ENCODE data around the gene METTL6. TPM values are rescaled to one million over a fixed set of nuclear protein-coding genes. Genes with fewer than 3 reads are reported as not detected.
A peak's percentile ranks its signal among the peaks of the same experiment; 100 is the strongest.
"Not testable (repeated sequence)": the region's sequence is repeated elsewhere in the genome, so short reads cannot be mapped to it uniquely, and the experiment has no call there.

The METTL6 gene
- total RNA-seq, 1 donor from 2014 or later = 8.0 TPM

DNA sequence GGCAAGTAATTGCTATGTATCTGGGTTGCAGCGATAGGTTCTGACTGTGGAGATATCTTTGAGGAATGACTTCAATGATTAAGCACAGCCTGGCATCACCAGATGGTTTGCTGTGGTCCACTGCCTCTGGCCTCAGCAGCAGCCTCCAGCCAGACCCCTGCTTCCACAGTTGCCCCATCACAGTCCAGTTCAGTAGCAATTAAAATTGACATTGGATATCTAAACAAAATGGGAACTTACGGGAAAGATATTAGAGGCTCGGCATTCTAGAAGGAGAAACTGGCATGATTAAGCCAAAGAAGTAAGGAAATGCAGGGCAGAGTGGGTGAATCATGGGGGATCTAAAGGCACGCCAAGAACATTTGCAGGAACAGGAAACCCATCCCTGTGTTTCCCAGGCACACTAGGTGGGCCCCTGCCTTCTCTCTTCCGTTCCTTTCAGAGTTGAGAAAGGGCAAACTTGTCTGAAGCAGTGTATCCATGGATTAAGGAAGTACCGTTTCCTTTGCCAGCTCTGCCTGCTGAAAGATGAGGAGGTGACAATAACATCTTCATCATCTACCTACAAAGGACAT, 58.7 kb downstream of the METTL6 start:
- TF ChIP-seq, protein P1, sequence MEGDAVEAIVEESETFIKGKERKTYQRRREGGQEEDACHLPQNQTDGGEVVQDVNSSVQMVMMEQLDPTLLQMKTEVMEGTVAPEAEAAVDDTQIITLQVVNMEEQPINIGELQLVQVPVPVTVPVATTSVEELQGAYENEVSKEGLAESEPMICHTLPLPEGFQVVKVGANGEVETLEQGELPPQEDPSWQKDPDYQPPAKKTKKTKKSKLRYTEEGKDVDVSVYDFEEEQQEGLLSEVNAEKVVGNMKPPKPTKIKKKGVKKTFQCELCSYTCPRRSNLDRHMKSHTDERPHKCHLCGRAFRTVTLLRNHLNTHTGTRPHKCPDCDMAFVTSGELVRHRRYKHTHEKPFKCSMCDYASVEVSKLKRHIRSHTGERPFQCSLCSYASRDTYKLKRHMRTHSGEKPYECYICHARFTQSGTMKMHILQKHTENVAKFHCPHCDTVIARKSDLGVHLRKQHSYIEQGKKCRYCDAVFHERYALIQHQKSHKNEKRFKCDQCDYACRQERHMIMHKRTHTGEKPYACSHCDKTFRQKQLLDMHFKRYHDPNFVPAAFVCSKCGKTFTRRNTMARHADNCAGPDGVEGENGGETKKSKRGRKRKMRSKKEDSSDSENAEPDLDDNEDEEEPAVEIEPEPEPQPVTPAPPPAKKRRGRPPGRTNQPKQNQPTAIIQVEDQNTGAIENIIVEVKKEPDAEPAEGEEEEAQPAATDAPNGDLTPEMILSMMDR (IDR thresholded peaks at IDR 0.05) = no peak
- Histone ChIP-seq H3K4me3 (no peak overlapping the region), H3K27ac (no peak overlapping the region), H3K9me3 (no peaks in the 10 kb centered on the region), H3K4me1 (peaks cover 0 to 10% of the 10 kb centered on the region in 2 donors), H3K27me3 (no peaks in the 10 kb centered on the region), H3K36me3 (no peaks in the 10 kb centered on the region)
- DNase-seq (ENCODE audit: low spot score in 2 of 2) = no peak
- intact Hi-C loops (cut with DNase I) = no loop called here

DNA sequence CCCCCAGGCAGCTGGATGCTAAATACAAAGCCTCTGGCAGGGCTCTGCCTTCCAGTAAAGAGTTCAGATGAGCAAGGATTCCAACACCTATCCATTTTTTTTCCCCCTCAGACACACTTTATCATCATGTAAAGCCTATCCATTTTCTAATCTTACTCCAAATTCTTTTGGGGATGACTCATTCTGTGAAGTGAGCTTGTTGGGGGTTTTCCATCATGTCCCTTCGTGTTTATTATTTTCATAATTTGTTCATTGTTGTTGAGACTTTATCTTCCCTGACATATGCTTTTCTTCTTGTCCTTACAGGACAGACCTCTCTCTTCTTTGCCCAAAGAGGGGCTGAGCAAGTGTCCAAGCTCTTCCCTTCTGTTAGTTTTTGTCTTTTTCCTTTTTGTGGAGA, 60.3 kb downstream of the METTL6 start:
- TF ChIP-seq, protein P1 (IDR thresholded peaks at IDR 0.05) = no peak
- H3K4me3 ChIP-seq = no peak overlapping the region
- H3K4me1 ChIP-seq = peaks cover 0 to 25% of the 10 kb centered on the region in 2 donors
- DNase-seq (ENCODE audit: low spot score in 2 of 2) = no peak
- no peaks in the 10 kb centered on the region for H3K9me3 ChIP-seq
- peak overlapping the region in 1 of 2 donors; percentile 48 for H3K27ac ChIP-seq
- H3K36me3 ChIP-seq = no peaks in the 10 kb centered on the region
- H3K27me3 ChIP-seq = no peaks in the 10 kb centered on the region
- intact Hi-C loops (cut with DNase I) = no loop called here

DNA sequence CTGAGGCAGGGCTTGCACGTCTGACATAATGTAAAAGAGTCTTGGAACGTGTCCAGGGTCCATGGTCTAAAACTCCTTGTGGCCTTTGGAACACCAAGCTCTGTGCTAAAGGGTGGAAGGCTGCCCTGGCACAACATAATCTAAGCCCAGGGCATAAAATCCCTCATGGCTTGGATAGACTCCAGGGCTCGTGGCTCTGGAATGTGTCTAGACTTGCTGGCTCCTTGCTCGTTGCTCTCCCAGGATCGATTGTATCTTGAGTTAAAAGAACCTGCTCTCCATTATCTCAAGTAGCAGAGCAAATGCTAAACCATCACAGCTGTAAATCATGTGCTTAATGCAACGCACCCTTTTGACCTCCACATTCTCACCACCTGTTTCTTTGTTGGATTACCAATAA, 63.3 kb downstream of the METTL6 start:
- not testable (repeated sequence) for H3K27me3 ChIP-seq
- peak in 1 of 2 donors; percentile 75 for DNase-seq (ENCODE audit: low spot score in 2 of 2)

DNA sequence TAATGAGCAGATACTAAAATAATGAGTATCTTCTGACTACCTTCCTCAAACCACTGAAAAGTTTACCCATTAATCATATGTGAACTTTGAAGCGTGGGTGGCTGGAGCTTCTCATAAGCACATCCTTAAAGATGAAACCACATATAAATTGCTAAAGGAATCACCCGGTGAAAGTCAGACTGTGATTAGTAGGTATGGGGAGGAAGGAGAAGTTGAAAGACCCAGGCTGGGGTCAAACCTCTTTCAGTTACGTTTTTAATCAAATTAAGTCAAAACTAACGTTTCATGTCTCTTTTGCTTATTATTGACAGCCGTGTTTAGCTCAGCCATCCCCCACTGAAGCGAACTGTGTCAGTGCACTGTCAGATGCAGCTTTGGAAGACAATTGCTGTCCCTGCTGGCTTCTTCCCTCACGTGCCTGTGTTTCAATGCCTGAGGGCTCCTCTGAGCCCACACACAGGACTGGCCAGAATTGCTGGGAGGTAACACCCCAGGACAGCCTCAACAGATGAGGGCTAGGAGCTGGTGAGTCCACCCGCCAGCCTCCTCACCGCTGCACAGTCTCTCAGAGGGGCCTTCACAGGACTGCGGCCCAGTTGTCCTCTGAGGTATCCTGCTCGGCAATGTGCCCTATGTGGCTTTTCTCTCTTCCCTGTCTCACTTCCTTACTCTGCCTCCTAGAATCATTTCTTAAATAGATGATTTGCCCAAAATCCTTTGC, 65.7 kb downstream of the METTL6 start:
- Histone ChIP-seq H3K27me3 (no peaks in the 10 kb centered on the region), H3K4me3 (no peak overlapping the region), H3K27ac (peak overlapping the region; percentile 18 to 55), H3K36me3 (no peaks in the 10 kb centered on the region), H3K9me3 (no peaks in the 10 kb centered on the region), H3K4me1 (peaks cover 12 to 39% of the 10 kb centered on the region in 2 donors)
- intact Hi-C loops (cut with DNase I) = no loop called here
- TF ChIP-seq, protein P1 (IDR thresholded peaks at IDR 0.05) = no peak
- DNase-seq (ENCODE audit: low spot score in 2 of 2) = no peak

More for the DNA sequence above, 63.3 kb downstream of the METTL6 start:
- peaks cover 12 to 44% of the 10 kb centered on the region in 2 donors for H3K4me1 ChIP-seq
- intact Hi-C loops (cut with DNase I); H3K9me3 ChIP-seq; H3K36me3 ChIP-seq; H3K4me3 ChIP-seq: not testable (repeated sequence)
- peak overlapping the region; percentile 22 to 43 for H3K27ac ChIP-seq

DNA sequence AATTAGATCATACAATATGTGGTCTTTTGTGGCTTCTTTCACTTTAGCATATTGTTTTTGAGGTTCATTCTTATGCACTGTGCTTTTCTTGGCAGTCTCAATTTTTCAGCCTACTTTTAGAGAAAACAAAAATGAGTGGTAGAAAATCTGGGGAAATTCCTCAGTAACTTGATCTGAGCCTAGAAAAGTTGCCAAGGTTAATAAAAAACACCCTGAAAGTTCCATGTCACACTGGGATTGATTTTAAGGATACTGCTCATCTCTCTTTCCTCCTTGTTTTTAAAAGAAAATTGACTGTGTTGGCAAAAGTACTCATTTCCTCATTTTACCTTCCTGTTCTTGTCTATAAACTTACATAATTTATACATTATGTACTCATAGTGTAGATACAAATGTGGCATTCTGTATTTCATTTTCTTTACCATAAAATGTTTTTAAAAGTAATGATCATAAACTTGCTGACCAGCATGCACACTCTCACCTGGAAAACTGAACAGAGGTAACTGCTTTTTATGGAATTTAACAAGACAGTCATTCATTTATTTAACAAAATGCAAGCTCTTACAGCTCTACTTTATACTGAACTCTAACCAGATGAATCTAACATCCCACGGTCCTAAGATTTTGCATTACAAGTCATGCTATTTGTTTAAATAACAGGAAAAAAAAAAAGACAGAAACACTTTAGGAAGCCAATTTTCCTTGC, 66.4 kb downstream of the METTL6 start:
- DNase-seq (ENCODE audit: low spot score in 2 of 2) = no peak
- H3K4me3 ChIP-seq = no peak overlapping the region
- H3K36me3 ChIP-seq = no peaks in the 10 kb centered on the region
- H3K27ac ChIP-seq = peak overlapping the region; percentile 53 to 60
- H3K27me3 ChIP-seq = no peaks in the 10 kb centered on the region
- TF ChIP-seq, protein P1 (IDR thresholded peaks at IDR 0.05) = no peak
- intact Hi-C loops (cut with DNase I) = no loop called here
- H3K4me1 ChIP-seq = peaks cover 12 to 38% of the 10 kb centered on the region in 2 donors
- no peaks in the 10 kb centered on the region for H3K9me3 ChIP-seq

Other genes starting within 250 kb of the METTL6 start
- gene CAPN7, start 221.3 kb downstream of the METTL6 start, total RNA-seq = 38.6 TPM
- gene SH3BP5, start 95.0 kb downstream of the METTL6 start, total RNA-seq = 65.9 TPM
- 5.2 TPM for gene EAF1, start 54 bp upstream of the METTL6 start, total RNA-seq
- gene COLQ, start 94.2 kb upstream of the METTL6 start, total RNA-seq = 4.6 TPM
- gene HACL1, start 174.0 kb upstream of the METTL6 start, total RNA-seq = 13.8 TPM
- 11.8 TPM for gene BTD, start 174.2 kb upstream of the METTL6 start, total RNA-seq

All from ascending aorta (tissue), 2 donors.